Measurements from ENCODE around the gene NENF.

Gene NENF

GRCh38 chr1:212415107-212415841 lies 17.4 kb upstream of the NENF start (continued):
- TF ChIP-seq ESRRG (CRISPR knock-in tag; IDR thresholded peaks at IDR 0.05), result no peak
- TF ChIP-seq TCF4 (CRISPR knock-in tag; IDR thresholded peaks at IDR 0.05; ENCODE audit: borderline replicate concordance), result no peak
- TF ChIP-seq PPARA (CRISPR knock-in tag; IDR thresholded peaks at IDR 0.05; ENCODE audit: borderline replicate concordance), result no peak
- no peak for TF ChIP-seq ZNF565 (CRISPR knock-in tag; conservative IDR thresholded peaks at IDR 0.05; ENCODE audit: low read depth)
- TF ChIP-seq CSRNP3 (CRISPR knock-in tag; IDR thresholded peaks at IDR 0.05), result no peak
- TF ChIP-seq RARB (CRISPR knock-in tag; IDR thresholded peaks at IDR 0.05), result no peak

GRCh38 chr1:212421165-212421564 lies 11.6 kb upstream of the NENF start:
- ATAC-seq, result no peak
- TF ChIP-seq ARNTL (CRISPR knock-in tag; IDR thresholded peaks at IDR 0.05; ENCODE audit: borderline replicate concordance, low read depth) (no peak), ZFP3 (CRISPR knock-in tag; IDR thresholded peaks at IDR 0.05) (no peak), TCF4 (CRISPR knock-in tag; IDR thresholded peaks at IDR 0.05; ENCODE audit: borderline replicate concordance) (no peak), TSHZ2 (CRISPR knock-in tag; IDR thresholded peaks at IDR 0.05) (no peak), ISL1 (CRISPR knock-in tag; IDR thresholded peaks at IDR 0.05) (no peak), POU6F1 (CRISPR knock-in tag; IDR thresholded peaks at IDR 0.05; ENCODE audit: borderline replicate concordance, low read depth) (no peak), GLIS3 (CRISPR knock-in tag; IDR thresholded peaks at IDR 0.05) (no peak), ZNF8 (CRISPR knock-in tag; IDR thresholded peaks at IDR 0.05) (no peak), PPARA (CRISPR knock-in tag; IDR thresholded peaks at IDR 0.05; ENCODE audit: borderline replicate concordance) (no peak), ZNF70 (CRISPR knock-in tag; IDR thresholded peaks at IDR 0.05) (no peak), SNAI2 (CRISPR knock-in tag; IDR thresholded peaks at IDR 0.05) (no peak), OSR1 (CRISPR knock-in tag; IDR thresholded peaks at IDR 0.05) (no peak), CSRNP3 (CRISPR knock-in tag; IDR thresholded peaks at IDR 0.05) (no peak)

GRCh38 chr1:212423879-212424278 lies 8.8 kb upstream of the NENF start:
- ATAC-seq, result no peak
- TF ChIP-seq BACH2 (CRISPR knock-in tag; IDR thresholded peaks at IDR 0.05; ENCODE audit: borderline replicate concordance) (no peak), CREB5 (CRISPR knock-in tag; IDR thresholded peaks at IDR 0.05; ENCODE audit: low read depth) (no peak), ARNTL (CRISPR knock-in tag; IDR thresholded peaks at IDR 0.05; ENCODE audit: borderline replicate concordance, low read depth) (no peak), POU6F1 (CRISPR knock-in tag; IDR thresholded peaks at IDR 0.05; ENCODE audit: borderline replicate concordance, low read depth) (no peak), TSHZ2 (CRISPR knock-in tag; IDR thresholded peaks at IDR 0.05) (no peak), SNAI2 (CRISPR knock-in tag; IDR thresholded peaks at IDR 0.05) (no peak), TOX (CRISPR knock-in tag; IDR thresholded peaks at IDR 0.05; ENCODE audit: borderline replicate concordance) (no peak), ESRRG (CRISPR knock-in tag; IDR thresholded peaks at IDR 0.05) (no peak), ZFP3 (CRISPR knock-in tag; IDR thresholded peaks at IDR 0.05) (no peak), GLIS3 (CRISPR knock-in tag; IDR thresholded peaks at IDR 0.05) (no peak), CSDC2 (CRISPR knock-in tag; IDR thresholded peaks at IDR 0.05) (no peak), ZC3H10 (CRISPR knock-in tag; IDR thresholded peaks at IDR 0.05) (no peak), TCF4 (CRISPR knock-in tag; IDR thresholded peaks at IDR 0.05; ENCODE audit: borderline replicate concordance) (no peak), OSR1 (CRISPR knock-in tag; IDR thresholded peaks at IDR 0.05) (no peak), ZNF70 (CRISPR knock-in tag; IDR thresholded peaks at IDR 0.05) (no peak), RARB (CRISPR knock-in tag; IDR thresholded peaks at IDR 0.05) (no peak), ZNF8 (CRISPR knock-in tag; IDR thresholded peaks at IDR 0.05) (no peak), ZNF565 (CRISPR knock-in tag; conservative IDR thresholded peaks at IDR 0.05; ENCODE audit: low read depth) (no peak)
